HG03064 (cell line): ENCODE measurements around the gene PTPRG.

Experiments used
- ATAC-seq: cut with Tn5 transposase; IDR thresholded peaks from one replicate; pipeline ENCODE4 v1.9.1; 2021; ENCODE audit warnings: low read depth; ENCODE audit not compliant: unreplicated experiment

PTPRG gene

GRCh38 chr3:61615643-61616042, 54.3 kb downstream of the PTPRG start:
- ATAC-seq: no peak

- ATAC-seq: no peak
These were observed 55.2 kb downstream of the PTPRG start for GRCh38 chr3:61616586-61616985.

- no peak for ATAC-seq
These were observed 55.7 kb downstream of the PTPRG start for GRCh38 chr3:61617041-61617440.

DNA sequence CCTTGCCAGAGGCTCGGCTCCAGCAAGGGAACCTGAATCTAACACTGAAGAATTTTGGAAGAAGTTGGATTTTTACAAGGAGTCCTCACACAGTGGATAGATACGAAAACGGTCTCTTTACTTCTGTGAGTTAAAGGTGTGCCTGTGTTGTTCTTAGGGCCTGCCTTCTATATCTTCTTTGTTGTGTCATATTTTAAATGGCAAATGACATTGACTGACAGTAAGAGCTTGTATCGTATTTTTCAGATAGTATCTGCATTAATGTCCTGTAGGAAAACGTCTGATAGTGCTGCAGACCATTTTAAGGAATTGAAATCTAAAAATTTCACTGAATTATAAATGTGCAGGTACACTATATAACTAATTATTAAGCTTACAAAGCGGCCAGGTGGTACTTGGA, 56.3 kb downstream of the PTPRG start:
- ATAC-seq: no peak

DNA sequence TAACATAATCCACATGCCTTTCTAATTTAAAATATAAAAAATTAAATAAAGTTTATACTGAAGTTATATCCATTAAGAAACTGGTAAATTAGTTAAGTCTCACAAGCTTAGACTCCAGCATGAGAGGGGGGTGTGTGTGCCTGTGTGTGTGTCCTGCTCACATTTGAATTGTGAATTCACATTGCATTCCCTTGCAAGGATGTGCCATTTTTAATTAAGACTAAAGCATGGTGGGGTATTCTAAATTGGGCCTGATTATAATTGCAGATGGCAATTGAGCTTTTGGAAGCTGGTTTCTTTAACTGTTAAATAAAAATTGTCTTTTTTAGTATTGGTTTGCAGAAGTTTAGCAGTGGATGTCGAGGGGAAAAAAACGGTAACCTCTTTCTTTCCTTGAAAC, 56.9 kb downstream of the PTPRG start:
- no peak for ATAC-seq

DNA sequence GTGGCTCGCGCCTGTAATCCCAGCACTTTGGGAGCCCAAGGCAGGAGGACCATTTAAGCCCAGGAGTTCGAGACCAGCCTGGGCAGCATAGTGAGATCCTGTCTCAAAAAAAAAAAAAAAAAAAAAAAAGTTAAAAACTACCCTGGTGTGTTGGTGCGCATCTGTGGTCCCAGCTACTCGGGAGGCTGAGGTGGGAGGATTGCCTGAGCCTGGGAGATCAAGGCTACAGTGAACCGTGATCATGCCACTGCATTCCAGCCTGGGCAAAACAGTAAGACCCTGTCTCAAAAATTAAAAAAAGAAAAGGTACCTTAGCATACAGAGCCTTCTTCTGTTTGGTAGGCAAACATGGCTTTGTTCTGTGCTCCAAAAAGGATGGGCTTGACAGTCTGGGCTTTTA, 57.5 kb downstream of the PTPRG start:
- no peak for ATAC-seq

DNA sequence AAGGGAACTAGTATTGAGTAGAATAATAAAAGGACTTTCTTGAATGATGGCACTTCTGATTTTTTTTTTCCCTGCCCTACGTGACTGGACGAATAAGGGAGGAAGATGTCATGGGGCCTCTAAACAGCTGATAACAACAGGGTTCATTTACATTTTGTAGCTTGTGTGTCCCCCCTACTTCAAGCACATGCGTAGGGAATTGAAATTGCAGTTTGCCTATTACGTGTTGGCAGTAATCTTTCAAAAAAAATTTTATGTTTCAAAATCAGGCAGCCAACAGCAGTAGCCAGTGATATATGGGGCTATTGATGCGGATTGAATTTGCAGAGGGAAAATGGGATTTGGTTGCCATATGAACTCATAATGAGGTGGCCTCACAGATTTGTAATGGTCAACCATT, 58.7 kb downstream of the PTPRG start:
- no peak for ATAC-seq

DNA sequence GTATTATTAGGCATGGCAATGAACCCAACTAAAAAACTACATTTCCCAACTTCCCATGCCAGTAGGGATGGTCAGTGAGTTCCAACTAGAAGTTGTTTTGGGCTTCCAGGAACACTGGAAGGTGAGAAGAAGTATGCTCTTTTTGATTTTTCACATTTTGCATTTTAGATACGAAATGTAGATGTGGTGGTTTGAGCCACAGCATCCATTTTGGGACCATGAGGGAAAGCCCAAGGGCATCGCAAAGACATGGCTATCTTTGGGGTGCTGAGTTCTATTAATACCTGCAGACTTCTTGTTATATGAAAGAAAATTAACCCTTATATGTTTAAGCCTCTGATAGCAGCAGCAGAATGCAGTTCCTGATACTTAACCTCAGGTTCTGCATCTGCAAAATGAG, 62.9 kb downstream of the PTPRG start:
- no peak for ATAC-seq

GRCh38 chr3:61625429-61625828, 64.1 kb downstream of the PTPRG start:
- ATAC-seq: no peak

GRCh38 chr3:61626484-61626883, 65.1 kb downstream of the PTPRG start:
- no peak for ATAC-seq

GRCh38 chr3:61627768-61628185, 66.4 kb downstream of the PTPRG start:
- ATAC-seq: no peak

DNA sequence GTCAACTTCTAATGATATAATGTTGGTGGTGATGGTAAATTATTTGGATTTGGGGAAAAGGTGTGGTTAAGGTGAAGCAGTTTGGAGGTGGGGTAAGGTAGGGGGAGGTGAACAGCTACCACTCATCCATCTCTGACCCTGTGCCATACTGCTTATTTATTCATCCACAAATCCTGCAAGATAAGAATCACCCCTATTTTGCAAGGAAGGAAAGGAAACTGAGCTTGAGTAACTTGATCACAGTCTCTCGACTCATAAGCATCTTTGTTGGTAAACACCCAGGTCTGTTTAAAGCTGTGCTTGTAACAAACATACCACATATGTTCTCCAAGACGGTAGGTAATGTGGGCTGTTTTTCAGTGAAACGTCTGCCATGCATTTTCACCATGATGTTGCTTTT, 67.3 kb downstream of the PTPRG start:
- no peak for ATAC-seq

DNA sequence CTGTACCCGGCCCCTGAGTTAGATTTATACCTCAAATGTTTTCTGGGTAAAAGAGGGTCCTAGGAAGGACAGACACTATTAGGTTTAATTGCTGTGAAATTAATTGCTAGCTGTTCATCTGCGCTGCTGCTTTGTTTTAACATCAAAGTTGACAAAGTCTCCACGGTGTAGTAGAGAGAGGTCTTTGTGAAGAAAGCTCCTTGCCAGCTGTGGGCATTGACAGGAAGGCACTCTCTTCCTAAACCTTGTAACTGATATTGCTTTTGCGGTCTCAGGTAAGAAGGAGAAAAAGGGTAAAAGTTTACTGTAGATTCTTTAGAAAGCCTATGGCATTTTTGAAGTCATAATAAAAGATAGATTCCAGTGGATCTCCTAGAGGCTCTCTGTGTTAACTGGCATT, 68.1 kb downstream of the PTPRG start:
- no peak for ATAC-seq

GRCh38 chr3:61631108-61631769, 69.9 kb downstream of the PTPRG start:
- ATAC-seq: no peak

DNA sequence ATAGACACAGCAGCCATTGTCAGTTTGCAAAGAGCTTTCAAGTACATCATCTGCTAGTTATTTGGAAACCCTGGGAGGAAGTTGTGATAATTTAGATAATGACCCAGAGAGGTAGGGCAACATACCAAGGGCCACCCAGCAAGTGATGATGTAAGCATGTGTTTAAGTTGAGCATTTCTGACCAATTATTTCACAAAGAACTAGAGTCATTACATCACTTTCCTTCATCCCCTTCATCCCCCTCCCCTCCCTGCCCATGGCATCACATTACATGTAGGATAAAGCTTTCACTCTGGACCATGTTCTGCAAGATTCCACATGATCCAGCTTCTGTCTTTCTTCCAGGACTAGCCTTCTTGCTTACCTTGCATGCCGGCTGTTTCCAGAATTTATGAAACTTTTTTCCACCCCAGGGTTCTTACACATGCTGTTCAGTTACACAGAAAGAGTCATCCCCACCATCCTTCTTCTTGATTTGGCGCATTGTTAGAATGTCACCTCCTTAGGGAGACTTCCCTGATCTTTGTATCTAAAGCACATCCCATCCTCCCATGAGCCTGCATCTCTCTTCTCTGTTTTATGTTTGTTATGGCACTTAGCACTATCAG, 71.3 kb downstream of the PTPRG start:
- no peak for ATAC-seq

DNA sequence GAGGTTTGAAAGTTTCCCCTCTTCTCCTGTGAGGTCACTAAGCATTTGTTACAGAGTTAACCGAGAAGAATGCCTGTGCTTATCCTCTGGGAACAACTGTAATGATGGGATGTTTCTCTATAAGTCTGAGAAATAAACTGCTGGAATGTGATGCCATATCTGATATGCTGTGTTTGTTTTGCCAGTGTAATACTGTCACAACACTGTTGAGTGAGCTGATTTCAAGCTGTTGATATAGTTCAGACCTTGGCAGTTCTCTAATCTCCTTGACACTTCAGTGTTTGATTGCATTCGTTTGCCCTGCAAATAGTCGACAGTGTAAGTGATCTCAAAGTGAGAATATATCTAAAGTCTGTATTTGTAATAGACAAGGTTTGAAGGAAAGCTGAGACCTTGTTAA, 73.3 kb downstream of the PTPRG start:
- ATAC-seq: no peak

GRCh38 chr3:61637088-61638051, 76.0 kb downstream of the PTPRG start:
- no peak for ATAC-seq

- no peak for ATAC-seq
These were observed 77.4 kb downstream of the PTPRG start for GRCh38 chr3:61638741-61639140.

DNA sequence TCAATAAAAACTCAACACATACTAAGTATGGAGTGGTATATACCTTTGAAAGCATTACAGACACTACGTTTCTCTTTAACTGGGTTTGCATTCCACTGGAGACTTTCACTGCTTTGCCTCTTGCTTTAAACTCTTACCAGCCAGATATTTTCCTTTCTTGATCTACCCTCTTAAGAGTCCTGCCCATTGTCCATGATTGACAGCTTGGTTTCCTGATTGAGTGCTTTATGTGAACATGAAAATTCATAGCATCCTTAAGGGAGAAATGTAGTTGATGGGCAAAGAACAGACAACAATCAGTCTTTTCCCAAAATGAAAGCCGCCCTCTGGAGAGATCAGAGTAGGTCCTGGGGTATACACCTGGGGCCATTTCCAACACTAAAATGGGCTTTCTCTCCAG, 78.6 kb downstream of the PTPRG start:
- no peak for ATAC-seq

DNA sequence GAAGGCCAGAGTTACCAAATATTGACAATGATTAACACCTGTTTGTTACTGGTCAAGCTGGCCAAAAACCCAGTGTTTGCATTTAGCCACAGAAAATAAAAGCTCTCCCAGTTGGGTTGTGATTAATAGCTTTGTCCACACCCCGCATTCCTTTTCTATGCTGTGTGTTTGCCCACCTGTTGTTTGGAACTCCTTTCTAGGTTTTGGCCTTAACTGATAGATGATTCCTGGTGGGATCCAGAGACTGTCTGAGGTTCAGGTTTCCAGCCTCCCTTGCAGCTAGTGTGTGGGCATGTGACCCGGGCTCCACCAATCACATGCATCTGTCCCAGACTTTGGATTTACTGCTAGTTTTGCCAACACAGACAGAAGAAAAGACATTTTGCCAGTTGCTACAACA, 83.8 kb downstream of the PTPRG start:
- ATAC-seq: no peak

DNA sequence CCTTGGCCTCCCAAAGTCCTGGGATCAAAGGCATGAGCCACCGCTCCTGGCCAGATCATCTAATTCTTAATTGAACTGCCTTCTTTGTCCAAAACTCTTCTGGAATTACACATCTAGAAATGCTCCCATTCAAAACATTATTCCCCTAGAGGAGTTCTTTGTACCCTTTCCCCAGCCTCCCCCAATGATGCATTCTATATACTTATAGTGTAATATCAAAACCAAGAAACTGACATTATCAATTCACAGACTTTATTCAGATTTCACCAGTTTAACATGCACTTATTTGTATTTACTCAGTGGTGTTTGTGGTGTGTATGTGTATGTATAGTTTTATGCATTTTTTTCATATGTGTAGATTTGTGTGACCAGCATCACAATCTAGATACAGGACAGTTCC, 85.0 kb downstream of the PTPRG start:
- ATAC-seq: no peak
